ENCODE data around the gene NRP2. TPM values are rescaled to one million over a fixed set of nuclear protein-coding genes. Genes with fewer than 3 reads are reported as not detected.

The NRP2 gene
- total and polyA plus RNA-seq, 8 donors = 42.3 to 122 (median 60.9) TPM

DNA sequence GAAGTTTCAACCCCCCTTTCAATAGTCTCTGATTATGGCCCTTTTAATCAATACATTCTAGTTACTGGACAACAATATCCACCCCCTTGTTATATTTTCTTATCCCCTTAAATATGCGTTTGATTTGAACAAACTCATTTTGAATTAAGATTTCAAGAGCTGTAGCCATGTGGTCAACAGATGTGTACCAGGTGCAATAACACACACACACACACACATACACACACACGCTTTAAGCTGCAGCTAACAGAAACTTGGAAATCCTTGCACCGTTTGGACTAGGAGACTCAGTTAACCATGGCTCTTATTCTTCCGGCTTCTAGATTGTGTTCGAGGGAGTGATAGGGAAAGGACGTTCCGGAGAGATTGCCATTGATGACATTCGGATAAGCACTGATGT is 82.8 kb downstream of the NRP2 start:
- no peak overlapping the region for H3K27ac ChIP-seq
- ATAC-seq = no peak
- no peak overlapping the region for H3K4me3 ChIP-seq
- H3K36me3 ChIP-seq = peaks cover 0 to 18% of the 10 kb centered on the region in 2 donors
- TF ChIP-seq, protein P1, sequence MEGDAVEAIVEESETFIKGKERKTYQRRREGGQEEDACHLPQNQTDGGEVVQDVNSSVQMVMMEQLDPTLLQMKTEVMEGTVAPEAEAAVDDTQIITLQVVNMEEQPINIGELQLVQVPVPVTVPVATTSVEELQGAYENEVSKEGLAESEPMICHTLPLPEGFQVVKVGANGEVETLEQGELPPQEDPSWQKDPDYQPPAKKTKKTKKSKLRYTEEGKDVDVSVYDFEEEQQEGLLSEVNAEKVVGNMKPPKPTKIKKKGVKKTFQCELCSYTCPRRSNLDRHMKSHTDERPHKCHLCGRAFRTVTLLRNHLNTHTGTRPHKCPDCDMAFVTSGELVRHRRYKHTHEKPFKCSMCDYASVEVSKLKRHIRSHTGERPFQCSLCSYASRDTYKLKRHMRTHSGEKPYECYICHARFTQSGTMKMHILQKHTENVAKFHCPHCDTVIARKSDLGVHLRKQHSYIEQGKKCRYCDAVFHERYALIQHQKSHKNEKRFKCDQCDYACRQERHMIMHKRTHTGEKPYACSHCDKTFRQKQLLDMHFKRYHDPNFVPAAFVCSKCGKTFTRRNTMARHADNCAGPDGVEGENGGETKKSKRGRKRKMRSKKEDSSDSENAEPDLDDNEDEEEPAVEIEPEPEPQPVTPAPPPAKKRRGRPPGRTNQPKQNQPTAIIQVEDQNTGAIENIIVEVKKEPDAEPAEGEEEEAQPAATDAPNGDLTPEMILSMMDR (IDR thresholded peaks at IDR 0.05) = no peak
- no peak for DNase-seq
- peaks cover 0 to 7% of the 10 kb centered on the region in 2 donors for H3K27me3 ChIP-seq
- intact Hi-C loops (cut with DNase I) = loop anchor here in 1 of 2 donors (10.0 kb wide), 1 partner anchor 120 kb away; no protein-coding TSS in a partner anchor
- H3K4me1 ChIP-seq = peaks cover 8 to 44% of the 10 kb centered on the region in 2 donors
- no peaks in the 10 kb centered on the region for H3K9me3 ChIP-seq

DNA sequence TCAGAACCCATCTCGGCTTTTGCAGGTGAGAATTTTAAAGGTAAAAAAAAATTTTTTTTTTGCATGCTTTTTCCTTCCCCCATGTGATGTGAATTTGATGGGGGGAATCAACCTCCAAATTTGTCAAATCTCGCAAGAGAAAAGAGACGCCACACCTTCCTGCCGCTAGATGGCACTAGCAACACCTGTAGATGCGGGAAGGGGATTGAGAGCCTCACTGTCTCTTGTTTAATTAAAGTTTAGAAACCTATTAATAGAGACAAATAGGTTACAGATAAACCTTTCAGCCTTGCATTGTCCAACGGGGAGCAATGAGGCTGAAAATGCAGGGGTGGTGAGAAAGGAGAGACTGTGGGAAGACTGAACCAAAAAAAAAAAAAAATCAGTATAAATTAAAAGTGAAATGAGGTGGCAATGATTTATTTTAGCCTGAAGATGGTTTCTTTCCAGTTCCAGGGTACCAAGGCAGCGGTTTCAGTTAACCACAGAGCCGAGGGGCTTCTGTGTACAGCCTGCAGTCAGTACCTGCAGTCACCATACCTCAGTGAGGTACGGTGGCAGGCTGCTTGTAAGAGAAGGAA is 84.6 kb downstream of the NRP2 start:
- DNase-seq (peak in 1 of 4 donors; percentile 81), ATAC-seq (peak; percentile 53)
- TF ChIP-seq, protein P1 (IDR thresholded peaks at IDR 0.05) = peak; percentile 78 to 87
- Histone ChIP-seq H3K27me3 (peaks cover 0 to 7% of the 10 kb centered on the region in 2 donors), H3K4me3 (no peak overlapping the region), H3K36me3 (peaks cover 0 to 18% of the 10 kb centered on the region in 2 donors), H3K4me1 (peaks cover 20 to 59% of the 10 kb centered on the region in 2 donors), H3K27ac (peak overlapping the region in 1 of 2 donors; percentile 5), H3K9me3 (no peaks in the 10 kb centered on the region)
- intact Hi-C loops (cut with DNase I) = loop anchor here in 1 of 2 donors (10.0 kb wide), 1 partner anchor 118 kb away; no protein-coding TSS in a partner anchor

DNA sequence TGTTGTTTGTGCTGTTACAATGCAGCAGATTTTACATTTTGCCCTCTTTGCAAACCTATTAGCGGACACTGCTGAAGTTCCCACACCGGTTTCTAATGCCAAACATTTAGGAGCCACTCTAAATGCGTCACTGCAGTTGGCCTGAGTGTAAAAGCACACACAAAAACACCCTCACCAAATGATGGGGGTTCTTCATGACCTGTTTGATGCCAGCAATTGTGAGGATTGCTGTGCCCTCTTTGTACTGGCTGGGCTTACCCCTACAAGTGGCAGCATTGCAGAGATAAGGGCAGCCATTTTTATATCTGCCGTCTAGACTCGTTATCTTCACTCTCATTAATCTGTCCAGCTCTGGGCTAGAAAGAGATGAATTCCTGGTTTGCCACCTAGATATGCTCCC is 85.3 kb downstream of the NRP2 start:
- H3K4me1 ChIP-seq = peaks cover 21 to 67% of the 10 kb centered on the region in 2 donors
- intact Hi-C loops (cut with DNase I) = loop anchor here in 1 of 2 donors (10.0 kb wide), 1 partner anchor 117 kb away; no protein-coding TSS in a partner anchor
- H3K9me3 ChIP-seq = no peaks in the 10 kb centered on the region
- DNase-seq (no peak), ATAC-seq (peak; percentile 14)
- no peak overlapping the region for H3K4me3 ChIP-seq
- TF ChIP-seq, protein P1 (IDR thresholded peaks at IDR 0.05) = no peak
- H3K36me3 ChIP-seq = peaks cover 0 to 18% of the 10 kb centered on the region in 2 donors
- peaks cover 0 to 7% of the 10 kb centered on the region in 2 donors for H3K27me3 ChIP-seq
- H3K27ac ChIP-seq = no peak overlapping the region

DNA sequence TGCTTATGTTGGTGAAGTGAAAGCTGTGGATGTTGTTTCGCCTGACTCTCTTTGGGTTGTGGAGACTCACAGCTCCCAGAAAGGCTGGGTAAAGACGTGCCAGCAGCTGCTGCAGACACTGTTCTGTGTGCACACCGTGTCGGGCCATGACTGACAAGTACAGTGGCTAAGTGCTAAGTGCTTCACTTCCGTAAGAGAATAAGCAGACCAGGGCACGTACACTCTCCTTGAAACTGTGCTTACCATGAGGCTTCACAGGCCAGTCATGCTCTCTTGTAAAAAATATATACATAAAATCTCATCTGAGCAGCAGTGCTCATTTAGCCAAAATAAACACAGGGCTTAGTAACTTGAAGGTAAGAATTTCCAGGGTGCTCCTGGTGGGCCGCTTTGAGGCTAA is 86.0 kb downstream of the NRP2 start:
- TF ChIP-seq, protein P1 (IDR thresholded peaks at IDR 0.05) = no peak
- DNase-seq (peak in 1 of 4 donors; percentile 48), ATAC-seq (peak; percentile 16)
- H3K4me1 ChIP-seq = peaks cover 21 to 66% of the 10 kb centered on the region in 2 donors
- peak overlapping the region in 1 of 2 donors; percentile 57 for H3K27ac ChIP-seq
- intact Hi-C loops (cut with DNase I) = loop anchor here in 1 of 2 donors (10.0 kb wide), 1 partner anchor 116 kb away; no protein-coding TSS in a partner anchor
- no peak overlapping the region for H3K4me3 ChIP-seq
- H3K27me3 ChIP-seq = peaks cover 0 to 7% of the 10 kb centered on the region in 2 donors
- peaks cover 0 to 18% of the 10 kb centered on the region in 2 donors for H3K36me3 ChIP-seq
- no peaks in the 10 kb centered on the region for H3K9me3 ChIP-seq

DNA sequence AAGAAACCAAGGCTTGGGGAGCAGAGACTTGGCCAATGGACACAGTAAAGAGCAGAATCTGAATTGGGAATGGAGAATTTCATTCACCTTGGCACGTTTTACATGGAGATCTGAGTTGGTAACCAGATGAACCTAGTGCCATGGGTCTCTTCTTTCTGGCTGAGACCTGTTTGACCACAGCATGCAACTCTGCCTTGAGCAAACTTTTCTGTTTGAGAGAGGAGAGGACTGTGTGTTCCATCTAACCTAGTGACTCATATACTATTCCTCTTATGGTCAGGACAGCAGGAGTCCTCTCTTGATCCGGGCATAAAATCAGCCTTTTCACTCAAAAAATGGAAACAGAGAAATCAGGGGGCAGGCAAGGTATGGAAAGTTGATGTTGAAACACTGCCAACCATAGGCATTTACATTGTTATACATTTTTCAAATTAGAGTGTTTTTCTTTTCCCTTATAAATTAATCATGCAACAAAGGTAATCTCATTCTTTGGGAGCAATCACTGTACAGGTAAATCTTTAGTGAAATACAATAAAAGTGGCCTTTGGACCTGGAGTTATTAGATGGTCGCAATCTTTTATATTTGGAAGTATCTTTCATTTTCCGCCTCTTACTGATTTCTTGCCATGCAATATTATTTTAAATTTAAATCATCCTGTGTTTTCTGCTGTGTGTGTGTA is 86.7 kb downstream of the NRP2 start:
- Histone ChIP-seq H3K4me3 (no peak overlapping the region), H3K27ac (peak overlapping the region; percentile 57), H3K9me3 (no peaks in the 10 kb centered on the region), H3K36me3 (peaks cover 0 to 18% of the 10 kb centered on the region in 2 donors), H3K4me1 (peaks cover 21 to 60% of the 10 kb centered on the region in 2 donors), H3K27me3 (peaks cover 0 to 7% of the 10 kb centered on the region in 2 donors)
- ATAC-seq (peak; percentile 26), DNase-seq (no peak)
- intact Hi-C loops (cut with DNase I) = loop anchor here in 1 of 2 donors (10.0 kb wide), 1 partner anchor 116 kb away; no protein-coding TSS in a partner anchor
- TF ChIP-seq, protein P1 (IDR thresholded peaks at IDR 0.05) = no peak
